ENCODE measurements around the gene CDKAL1. TPM values are rescaled to one million over a fixed set of nuclear protein-coding genes. Genes with fewer than 3 reads are reported as not detected.
"Not testable (repeated sequence)": the region's sequence is repeated elsewhere in the genome, so short reads cannot be mapped to it uniquely, and the experiment has no call there.

The CDKAL1 gene
- total RNA-seq, 2 donors from 2014 or later = 23.5 to 26.4 TPM

- Mint-ChIP-seq H3K4me1 (no peaks in the 10 kb centered on the region), H3K27me3 (ENCODE audit: insufficient read depth) (no peaks in the 10 kb centered on the region), H3K27ac (no peak overlapping the region), H3K36me3 (ENCODE audit: low read depth) (peaks cover 50% of the 10 kb centered on the region), H3K4me3 (no peak overlapping the region), H3K9me3 (no peaks in the 10 kb centered on the region)
- TF ChIP-seq CTCF (conservative IDR thresholded peaks at IDR 0.05) = no peak
- H3K27ac ChIP-seq (ENCODE audit: low read depth, low read length) = no peak overlapping the region
- H3K36me3 ChIP-seq (ENCODE audit: control insufficient read depth, insufficient read depth, low read length) = peaks cover 56% of the 10 kb centered on the region
- H3K27me3 ChIP-seq (ENCODE audit: control insufficient read depth, insufficient read depth, low read length, poor library complexity, severe bottlenecking) = no peaks in the 10 kb centered on the region
- DNase-seq = no peak
- no peak overlapping the region for H3K4me3 ChIP-seq (ENCODE audit: low read length)
- H3K4me1 ChIP-seq (ENCODE audit: control insufficient read depth, insufficient read depth, low read length) = no peaks in the 10 kb centered on the region
- no peak overlapping the region for H3K9ac ChIP-seq (ENCODE audit: extremely low read depth, low read length, poor library complexity, severe bottlenecking)
- H3K9me3 ChIP-seq (ENCODE audit: control insufficient read depth, low read length) = peaks cover 9% of the 10 kb centered on the region
- 100% methylated on average over 1 of the region's 1 CpG; no CpG with 5 or more reads in 1 of the 2 experiments for WGBS, 2 experiments (ENCODE audit: insufficient coverage in 1 of 2, insufficient read length in 1 of 2)
Measured at GRCh38 chr6:20548264-20548663, 14.0 kb downstream of the CDKAL1 start.

DNA sequence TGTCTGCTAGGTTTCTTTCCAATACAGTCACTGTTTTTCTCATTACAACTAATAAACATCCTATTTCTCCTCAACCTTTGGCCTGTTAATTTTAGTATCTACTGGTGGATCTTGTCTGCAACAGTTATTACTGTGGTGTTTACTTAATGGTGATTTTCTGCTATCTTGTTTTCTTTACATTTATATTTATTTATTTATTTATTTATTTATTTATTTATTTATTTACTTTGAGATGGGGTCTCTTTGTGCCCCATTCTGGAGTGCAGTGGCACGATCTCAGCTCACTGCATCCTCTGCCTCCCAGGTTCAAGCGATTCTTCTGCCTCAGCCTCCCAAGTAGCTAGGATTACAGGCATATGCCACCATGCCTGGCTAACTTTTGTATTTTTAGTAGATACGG is 15.1 kb downstream of the CDKAL1 start:
- H3K9me3 Mint-ChIP-seq; H3K4me1 ChIP-seq (ENCODE audit: control insufficient read depth, insufficient read depth, low read length); H3K27me3 ChIP-seq (ENCODE audit: control insufficient read depth, insufficient read depth, low read length, poor library complexity, severe bottlenecking); H3K27me3 Mint-ChIP-seq (ENCODE audit: insufficient read depth); H3K9me3 ChIP-seq (ENCODE audit: control insufficient read depth, low read length); H3K27ac ChIP-seq (ENCODE audit: low read depth, low read length); H3K27ac Mint-ChIP-seq; H3K4me1 Mint-ChIP-seq; DNase-seq; H3K4me3 Mint-ChIP-seq; H3K4me3 ChIP-seq (ENCODE audit: low read length); H3K9ac ChIP-seq (ENCODE audit: extremely low read depth, low read length, poor library complexity, severe bottlenecking): not testable (repeated sequence)
- 98 to 100% methylated on average over 3 of the region's 3 CpGs for WGBS, 2 experiments (ENCODE audit: insufficient coverage in 1 of 2, insufficient read length in 1 of 2)
- H3K36me3 ChIP-seq (ENCODE audit: control insufficient read depth, insufficient read depth, low read length) = peaks cover 61% of the 10 kb centered on the region
- H3K36me3 Mint-ChIP-seq (ENCODE audit: low read depth) = peaks cover 52% of the 10 kb centered on the region

DNA sequence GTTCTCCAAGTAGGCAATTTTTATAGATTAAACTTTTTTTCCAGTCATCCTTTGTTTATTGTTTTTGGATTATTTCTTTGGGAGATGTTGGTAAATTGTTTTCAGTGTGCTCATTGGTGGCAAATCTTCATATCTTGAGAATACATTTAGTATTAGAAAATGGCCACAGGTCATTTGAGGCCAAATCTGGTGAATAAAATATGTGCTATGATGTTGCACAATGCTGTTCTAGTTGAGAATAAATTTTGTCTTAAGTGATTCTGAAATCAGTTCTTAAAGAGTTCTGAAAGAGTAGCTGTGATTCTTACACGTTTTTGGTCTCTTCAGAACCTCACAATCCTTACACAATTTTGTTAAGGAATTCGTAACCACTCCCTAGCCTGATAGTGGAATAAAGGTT is 20.1 kb downstream of the CDKAL1 start:
- peaks cover 38% of the 10 kb centered on the region for H3K36me3 ChIP-seq (ENCODE audit: control insufficient read depth, insufficient read depth, low read length)
- Mint-ChIP-seq H3K27ac (no peak overlapping the region), H3K36me3 (ENCODE audit: low read depth) (peaks cover 35% of the 10 kb centered on the region), H3K9me3 (peaks cover 5% of the 10 kb centered on the region), H3K4me1 (no peaks in the 10 kb centered on the region), H3K27me3 (ENCODE audit: insufficient read depth) (no peaks in the 10 kb centered on the region), H3K4me3 (no peak overlapping the region)
- no peak for TF ChIP-seq CTCF (conservative IDR thresholded peaks at IDR 0.05)
- DNase-seq = no peak
- no peak overlapping the region for H3K4me3 ChIP-seq (ENCODE audit: low read length)
- H3K9me3 ChIP-seq (ENCODE audit: control insufficient read depth, low read length) = peaks cover 5% of the 10 kb centered on the region
- no peak overlapping the region for H3K27ac ChIP-seq (ENCODE audit: low read depth, low read length)
- WGBS, 2 experiments (ENCODE audit: insufficient coverage in 1 of 2, insufficient read length in 1 of 2) = 88 to 100% methylated on average over 1 to 2 of the region's 2 CpGs
- H3K9ac ChIP-seq (ENCODE audit: extremely low read depth, low read length, poor library complexity, severe bottlenecking) = no peak overlapping the region
- H3K4me1 ChIP-seq (ENCODE audit: control insufficient read depth, insufficient read depth, low read length) = no peaks in the 10 kb centered on the region
- H3K27me3 ChIP-seq (ENCODE audit: control insufficient read depth, insufficient read depth, low read length, poor library complexity, severe bottlenecking) = no peaks in the 10 kb centered on the region

DNA sequence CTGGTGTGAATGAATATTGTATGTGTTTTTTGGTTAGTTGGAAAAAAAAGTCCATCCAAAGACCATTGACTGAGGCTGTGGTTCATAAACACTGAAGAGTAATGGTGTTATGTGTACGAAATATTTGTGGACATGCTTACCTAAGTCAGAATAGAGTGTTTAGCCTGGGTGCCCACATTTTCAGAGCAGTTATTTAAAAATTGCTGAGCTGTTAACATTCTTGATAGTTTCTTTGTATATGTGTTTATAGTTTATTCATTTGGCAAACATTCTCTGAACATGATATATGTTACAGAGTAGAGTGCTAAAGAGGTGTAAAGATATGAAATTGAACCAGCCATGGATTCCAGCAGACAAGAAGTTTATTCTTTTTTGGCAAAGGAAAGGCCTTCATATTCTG is 20.6 kb downstream of the CDKAL1 start:
- Mint-ChIP-seq H3K36me3 (ENCODE audit: low read depth) (peaks cover 35% of the 10 kb centered on the region), H3K4me1 (no peaks in the 10 kb centered on the region), H3K4me3 (no peak overlapping the region), H3K9me3 (peaks cover 5% of the 10 kb centered on the region), H3K27me3 (ENCODE audit: insufficient read depth) (no peaks in the 10 kb centered on the region), H3K27ac (no peak overlapping the region)
- no peak for DNase-seq
- Histone ChIP-seq H3K27me3 (ENCODE audit: control insufficient read depth, insufficient read depth, low read length, poor library complexity, severe bottlenecking) (no peaks in the 10 kb centered on the region), H3K4me1 (ENCODE audit: control insufficient read depth, insufficient read depth, low read length) (no peaks in the 10 kb centered on the region), H3K9me3 (ENCODE audit: control insufficient read depth, low read length) (peaks cover 5% of the 10 kb centered on the region), H3K36me3 (ENCODE audit: control insufficient read depth, insufficient read depth, low read length) (peaks cover 38% of the 10 kb centered on the region), H3K27ac (ENCODE audit: low read depth, low read length) (no peak overlapping the region), H3K4me3 (ENCODE audit: low read length) (no peak overlapping the region), H3K9ac (ENCODE audit: extremely low read depth, low read length, poor library complexity, severe bottlenecking) (no peak overlapping the region)
- WGBS, 2 experiments (ENCODE audit: insufficient coverage in 1 of 2, insufficient read length in 1 of 2) = 82 to 98% methylated on average over 1 of the region's 1 CpG
- no peak for TF ChIP-seq CTCF (conservative IDR thresholded peaks at IDR 0.05)

All from endodermal cell (in vitro differentiated cells).